ENCODE data around the gene RAB4B. TPM values are rescaled to one million over a fixed set of nuclear protein-coding genes. Genes with fewer than 3 reads are reported as not detected.

The RAB4B gene
- total RNA-seq, 5 donors from 2014 or later (not counting 1 experiment from before 2014, with no cell fraction given): 42.4 to 77.9 (median 63.2) TPM

- no peaks in the 10 kb centered on the region for H3K27me3 ChIP-seq (replicated peaks in 1 of 2; ENCODE audit: control insufficient read depth in 2 of 2, extremely low read depth in 1 of 2, insufficient read depth in 2 of 2, low read length in 1 of 2)
- no peak for DNase-seq
- ATAC-seq (replicated peaks in 1 of 4): no peak
- no peaks in the 10 kb centered on the region for H3K9me3 ChIP-seq
- ChIA-PET CTCF (no interaction called here), POLR2A (no interaction called here)
- Mint-ChIP-seq H3K27ac (no peak overlapping the region), H3K4me3 (no peak overlapping the region), H3K4me1 (no peaks in the 10 kb centered on the region), H3K9me3 (no peaks in the 10 kb centered on the region), H3K36me3 (peaks cover 10% of the 10 kb centered on the region), H3K27me3 (no peaks in the 10 kb centered on the region)
- no peak overlapping the region for H3K27ac ChIP-seq (ENCODE audit: low read length)
- no peaks in the 10 kb centered on the region for H3K4me1 ChIP-seq (ENCODE audit: control insufficient read depth in 1 of 2, extremely low read depth in 1 of 2, insufficient read depth in 2 of 2, low read length in 2 of 2)
- WGBS (ENCODE audit: insufficient coverage): 93% methylated on average over 10 of the region's 12 CpGs
- H3K36me3 ChIP-seq (ENCODE audit: control insufficient read depth in 2 of 2, extremely low read depth in 1 of 2, insufficient read depth in 1 of 2, low read length in 1 of 2): peaks cover 9 to 12% of the 10 kb centered on the region in 2 donors
- no peak overlapping the region for H3K4me3 ChIP-seq (ENCODE audit: control insufficient read depth in 1 of 2, extremely low read depth in 1 of 2, low read length in 1 of 2)
These were observed 35.2 kb upstream of the RAB4B start for GRCh38 chr19:40742886-40743285.

DNA sequence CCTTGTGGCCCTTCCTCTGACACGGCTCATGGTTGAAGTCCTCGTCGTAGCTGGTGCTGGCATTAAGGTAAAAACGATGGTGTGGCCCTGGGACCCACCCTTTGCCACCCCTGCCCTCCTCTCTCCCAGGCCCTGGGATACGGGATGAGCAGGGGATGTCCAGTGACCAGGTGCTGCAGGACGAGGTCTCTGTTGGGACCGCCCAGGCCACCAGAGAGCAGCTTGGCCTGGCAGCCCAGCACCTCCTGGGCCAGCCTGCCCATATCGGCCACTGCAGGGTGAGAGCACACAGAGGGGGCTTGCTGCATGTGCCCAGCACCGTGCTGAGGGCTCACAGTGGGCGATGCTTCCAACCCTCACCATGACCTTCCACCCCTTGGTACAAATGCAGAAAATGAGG, 34.1 kb upstream of the RAB4B start:
- no peak overlapping the region for H3K27ac Mint-ChIP-seq
- peaks cover 0 to 3% (median 0%) of the 10 kb centered on the region in 3 donors for H3K4me1 Mint-ChIP-seq
- H3K27me3 Mint-ChIP-seq: no peaks in the 10 kb centered on the region
- H3K27ac ChIP-seq (ENCODE audit: low read length): no peak overlapping the region
- H3K36me3 Mint-ChIP-seq: peaks cover 6% of the 10 kb centered on the region
- no peaks in the 10 kb centered on the region for H3K9me3 ChIP-seq
- no peak overlapping the region for H3K4me3 ChIP-seq (ENCODE audit: control insufficient read depth in 1 of 2, extremely low read depth in 1 of 2, low read length in 1 of 2)
- ATAC-seq (replicated peaks in 1 of 4): no peak
- DNase-seq: no peak
- POLR2A ChIA-PET: no interaction called here
- peaks cover 6 to 12% of the 10 kb centered on the region in 2 donors for H3K36me3 ChIP-seq (ENCODE audit: control insufficient read depth in 2 of 2, extremely low read depth in 1 of 2, insufficient read depth in 1 of 2, low read length in 1 of 2)
- H3K9me3 Mint-ChIP-seq: no peaks in the 10 kb centered on the region
- H3K27me3 ChIP-seq (replicated peaks in 1 of 2; ENCODE audit: control insufficient read depth in 2 of 2, extremely low read depth in 1 of 2, insufficient read depth in 2 of 2, low read length in 1 of 2): no peaks in the 10 kb centered on the region
- H3K4me1 ChIP-seq (ENCODE audit: control insufficient read depth in 1 of 2, extremely low read depth in 1 of 2, insufficient read depth in 2 of 2, low read length in 2 of 2): no peaks in the 10 kb centered on the region
- CTCF ChIA-PET: interaction anchor here in 1 of 2 donors (0.5 to 0.6 kb wide), 2 partner anchors 73 to 380 kb away, joined by 5 to 12 read pairs; no protein-coding TSS in a partner anchor
- 96% methylated on average over 9 of the region's 10 CpGs for WGBS (ENCODE audit: insufficient coverage)
- no peak overlapping the region for H3K4me3 Mint-ChIP-seq

GRCh38 chr19:40744554-40745401, 33.3 kb upstream of the RAB4B start:
- no peaks in the 10 kb centered on the region for H3K9me3 ChIP-seq
- Mint-ChIP-seq H3K4me1 (peaks cover 4 to 8% (median 7%) of the 10 kb centered on the region in 3 donors), H3K27ac (peak overlapping the region in 1 of 2 donors; percentile 17), H3K9me3 (no peaks in the 10 kb centered on the region), H3K4me3 (no peak overlapping the region), H3K27me3 (no peaks in the 10 kb centered on the region), H3K36me3 (no peaks in the 10 kb centered on the region)
- H3K4me1 ChIP-seq (ENCODE audit: control insufficient read depth in 1 of 2, extremely low read depth in 1 of 2, insufficient read depth in 2 of 2, low read length in 2 of 2): peaks cover 0 to 7% of the 10 kb centered on the region in 2 experiments
- CTCF ChIA-PET: interaction anchor here in 1 of 2 donors (0.5 kb wide), 1 partner anchor 72 kb away, joined by 5 read pairs; no protein-coding TSS in a partner anchor
- DNase-seq: peak in 7 of 35 experiments; percentile 7 to 43 (median 18)
- POLR2A ChIA-PET: no interaction called here
- peak in 2 of 4 experiments; percentile 46 to 53 for ATAC-seq (replicated peaks in 1 of 4)
- H3K4me3 ChIP-seq (ENCODE audit: control insufficient read depth in 1 of 2, extremely low read depth in 1 of 2, low read length in 1 of 2): no peak overlapping the region
- no peaks in the 10 kb centered on the region for H3K27me3 ChIP-seq (replicated peaks in 1 of 2; ENCODE audit: control insufficient read depth in 2 of 2, extremely low read depth in 1 of 2, insufficient read depth in 2 of 2, low read length in 1 of 2)
- H3K27ac ChIP-seq (ENCODE audit: low read length): no peak overlapping the region
- H3K36me3 ChIP-seq (ENCODE audit: control insufficient read depth in 2 of 2, extremely low read depth in 1 of 2, insufficient read depth in 1 of 2, low read length in 1 of 2): peaks cover 4 to 8% of the 10 kb centered on the region in 2 donors
- 81% methylated on average over 5 of the region's 17 CpGs for WGBS (ENCODE audit: insufficient coverage)

GRCh38 chr19:40745402-40745780, 32.7 kb upstream of the RAB4B start:
- no peak overlapping the region for H3K4me3 ChIP-seq (ENCODE audit: control insufficient read depth in 1 of 2, extremely low read depth in 1 of 2, low read length in 1 of 2)
- Mint-ChIP-seq H3K27ac (no peak overlapping the region), H3K4me1 (peaks cover 10 to 14% (median 13%) of the 10 kb centered on the region in 3 donors), H3K4me3 (no peak overlapping the region), H3K27me3 (no peaks in the 10 kb centered on the region), H3K36me3 (no peaks in the 10 kb centered on the region), H3K9me3 (no peaks in the 10 kb centered on the region)
- no CpG with 5 or more reads among the region's 7 CpGs for WGBS (ENCODE audit: insufficient coverage)
- peaks cover 0 to 12% of the 10 kb centered on the region in 2 experiments for H3K4me1 ChIP-seq (ENCODE audit: control insufficient read depth in 1 of 2, extremely low read depth in 1 of 2, insufficient read depth in 2 of 2, low read length in 2 of 2)
- no peaks in the 10 kb centered on the region for H3K27me3 ChIP-seq (replicated peaks in 1 of 2; ENCODE audit: control insufficient read depth in 2 of 2, extremely low read depth in 1 of 2, insufficient read depth in 2 of 2, low read length in 1 of 2)
- CTCF ChIA-PET: no interaction called here
- no peak for ATAC-seq (replicated peaks in 1 of 4)
- H3K36me3 ChIP-seq (ENCODE audit: control insufficient read depth in 2 of 2, extremely low read depth in 1 of 2, insufficient read depth in 1 of 2, low read length in 1 of 2): peaks cover 3% of the 10 kb centered on the region in 2 donors
- no peak overlapping the region for H3K27ac ChIP-seq (ENCODE audit: low read length)
- POLR2A ChIA-PET: no interaction called here
- no peak for DNase-seq
- H3K9me3 ChIP-seq: no peaks in the 10 kb centered on the region

- DNase-seq (no peak), ATAC-seq (replicated peaks in 1 of 4) (no peak)
- no peaks in the 10 kb centered on the region for H3K36me3 ChIP-seq (ENCODE audit: control insufficient read depth in 2 of 2, extremely low read depth in 1 of 2, insufficient read depth in 1 of 2, low read length in 1 of 2)
- no peak overlapping the region for H3K27ac Mint-ChIP-seq
- H3K4me1 ChIP-seq (ENCODE audit: control insufficient read depth in 1 of 2, extremely low read depth in 1 of 2, insufficient read depth in 2 of 2, low read length in 2 of 2): peaks cover 0 to 27% of the 10 kb centered on the region in 2 experiments
- H3K36me3 Mint-ChIP-seq: peaks cover 1% of the 10 kb centered on the region
- no peaks in the 10 kb centered on the region for H3K9me3 Mint-ChIP-seq
- POLR2A ChIA-PET: no interaction called here
- no peak overlapping the region for H3K4me3 Mint-ChIP-seq
- no peaks in the 10 kb centered on the region for H3K27me3 Mint-ChIP-seq
- H3K9me3 ChIP-seq: no peaks in the 10 kb centered on the region
- no CpG with 5 or more reads among the region's 7 CpGs for WGBS (ENCODE audit: insufficient coverage)
- CTCF ChIA-PET: interaction anchor here in 1 of 2 donors (0.6 kb wide), 1 partner anchor 34 kb away, joined by 3 read pairs; no protein-coding TSS in a partner anchor
- no peak overlapping the region for H3K4me3 ChIP-seq (ENCODE audit: control insufficient read depth in 1 of 2, extremely low read depth in 1 of 2, low read length in 1 of 2)
- no peaks in the 10 kb centered on the region for H3K27me3 ChIP-seq (replicated peaks in 1 of 2; ENCODE audit: control insufficient read depth in 2 of 2, extremely low read depth in 1 of 2, insufficient read depth in 2 of 2, low read length in 1 of 2)
- H3K27ac ChIP-seq (ENCODE audit: low read length): no peak overlapping the region
- peaks cover 19 to 27% (median 26%) of the 10 kb centered on the region in 3 donors for H3K4me1 Mint-ChIP-seq
These were observed 30.5 kb upstream of the RAB4B start for GRCh38 chr19:40747536-40747935.

- Histone ChIP-seq H3K27me3 (replicated peaks in 1 of 2; ENCODE audit: control insufficient read depth in 2 of 2, extremely low read depth in 1 of 2, insufficient read depth in 2 of 2, low read length in 1 of 2) (no peaks in the 10 kb centered on the region), H3K4me3 (ENCODE audit: control insufficient read depth in 1 of 2, extremely low read depth in 1 of 2, low read length in 1 of 2) (peak within 1 kb of the TSS; percentile 91 to 92), H3K27ac (ENCODE audit: low read length) (peak within 1 kb of the TSS; percentile 83), H3K9me3 (no peaks in the 10 kb centered on the region), H3K36me3 (ENCODE audit: control insufficient read depth in 2 of 2, extremely low read depth in 1 of 2, insufficient read depth in 1 of 2, low read length in 1 of 2) (peaks cover 0 to under 1% of the 10 kb centered on the region in 2 donors), H3K4me1 (ENCODE audit: control insufficient read depth in 1 of 2, extremely low read depth in 1 of 2, insufficient read depth in 2 of 2, low read length in 2 of 2) (peaks cover 8 to 53% of the 10 kb centered on the region in 2 experiments)
- WGBS (ENCODE audit: insufficient coverage): 0% methylated on average over 34 of the region's 43 CpGs
- peaks cover 12% of the 10 kb centered on the region for H3K36me3 Mint-ChIP-seq
- ChIA-PET CTCF (interaction anchor here in 1 of 2 donors (0.8 to 1.5 kb wide), 5 partner anchors 28 to 69 kb away, joined by 3 to 19 read pairs (median 8); partner anchors contain the start of genes EGLN2 and RAB4B), POLR2A (interaction anchor here in 1 of 2 donors (0.7 to 1.2 kb wide), 5 partner anchors 28 to 781 kb away, joined by 3 to 13 read pairs (median 5); partner anchors contain the start of genes COQ8B, EGLN2, ITPKC and RAB4B)
- peak; percentile 89 to 91 (median 89) for ATAC-seq (replicated peaks in 1 of 4)
- H3K4me3 Mint-ChIP-seq: peak within 1 kb of the TSS; percentile 91 to 100 (median 97)
- no peaks in the 10 kb centered on the region for H3K9me3 Mint-ChIP-seq
- no peaks in the 10 kb centered on the region for H3K27me3 Mint-ChIP-seq
- peaks cover 35 to 46% (median 43%) of the 10 kb centered on the region in 3 donors for H3K4me1 Mint-ChIP-seq
- peak within 1 kb of the TSS; percentile 98 to 99 for H3K27ac Mint-ChIP-seq
- peak; percentile 98 to 100 (median 99) for DNase-seq
These were observed 27.8 kb upstream of the RAB4B start, which contains the start of gene ACTMAP for GRCh38 chr19:40750058-40750873. Gene ACTMAP, minus strand, starts transcription at chr19:40750477. Its CDS starts 674 bp downstream, at chr19:40749803.

Measured in T-cell (primary cell).